Measurements from ENCODE around the gene PYURF.
"Not testable (repeated sequence)": the region's sequence is repeated elsewhere in the genome, so short reads cannot be mapped to it uniquely, and the experiment has no call there.

PYURF gene, protein sequence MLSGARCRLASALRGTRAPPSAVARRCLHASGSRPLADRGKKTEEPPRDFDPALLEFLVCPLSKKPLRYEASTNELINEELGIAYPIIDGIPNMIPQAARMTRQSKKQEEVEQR

DNA sequence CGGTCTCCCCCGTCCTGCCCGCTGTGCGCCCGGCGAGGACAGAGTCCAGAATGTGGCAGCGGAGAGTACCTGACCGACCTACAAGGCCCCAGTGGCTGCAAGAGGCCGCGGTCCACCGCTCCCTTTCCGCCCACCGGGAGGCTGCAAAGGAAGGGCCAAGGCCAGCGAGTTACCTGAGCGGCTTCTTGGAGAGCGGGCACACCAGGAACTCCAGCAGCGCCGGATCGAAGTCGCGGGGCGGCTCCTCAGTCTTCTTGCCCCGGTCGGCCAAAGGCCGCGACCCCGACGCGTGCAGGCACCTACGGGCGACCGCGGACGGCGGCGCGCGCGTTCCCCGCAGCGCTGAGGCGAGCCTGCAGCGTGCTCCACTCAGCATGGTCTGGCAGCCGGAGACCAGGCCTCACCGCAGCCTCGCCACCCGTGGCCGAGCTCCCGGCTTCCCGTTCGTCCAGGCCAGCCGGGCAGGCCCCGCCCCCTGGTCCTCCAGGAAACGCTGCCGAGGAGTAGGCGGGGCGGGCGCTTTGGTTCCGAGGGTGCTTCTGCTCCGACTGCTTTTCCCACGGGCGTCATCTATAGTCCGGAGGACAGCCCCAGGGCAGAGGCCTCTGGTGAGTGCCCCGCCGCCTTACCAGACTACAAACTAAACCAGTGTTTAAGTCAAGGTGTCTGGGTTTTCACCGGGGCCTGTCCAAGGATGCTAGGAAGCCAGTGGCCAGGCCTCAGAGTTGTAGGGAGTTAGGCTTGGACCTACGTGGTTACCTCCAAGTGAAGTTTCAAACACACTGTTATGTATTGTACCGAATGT, at the start of gene PYURF:
TSS of gene PYURF (minus strand) at position 452 of the 805 bp plus-strand sequence. CDS start at position 376, 76 bp downstream.
- TF ChIP-seq, protein P1, sequence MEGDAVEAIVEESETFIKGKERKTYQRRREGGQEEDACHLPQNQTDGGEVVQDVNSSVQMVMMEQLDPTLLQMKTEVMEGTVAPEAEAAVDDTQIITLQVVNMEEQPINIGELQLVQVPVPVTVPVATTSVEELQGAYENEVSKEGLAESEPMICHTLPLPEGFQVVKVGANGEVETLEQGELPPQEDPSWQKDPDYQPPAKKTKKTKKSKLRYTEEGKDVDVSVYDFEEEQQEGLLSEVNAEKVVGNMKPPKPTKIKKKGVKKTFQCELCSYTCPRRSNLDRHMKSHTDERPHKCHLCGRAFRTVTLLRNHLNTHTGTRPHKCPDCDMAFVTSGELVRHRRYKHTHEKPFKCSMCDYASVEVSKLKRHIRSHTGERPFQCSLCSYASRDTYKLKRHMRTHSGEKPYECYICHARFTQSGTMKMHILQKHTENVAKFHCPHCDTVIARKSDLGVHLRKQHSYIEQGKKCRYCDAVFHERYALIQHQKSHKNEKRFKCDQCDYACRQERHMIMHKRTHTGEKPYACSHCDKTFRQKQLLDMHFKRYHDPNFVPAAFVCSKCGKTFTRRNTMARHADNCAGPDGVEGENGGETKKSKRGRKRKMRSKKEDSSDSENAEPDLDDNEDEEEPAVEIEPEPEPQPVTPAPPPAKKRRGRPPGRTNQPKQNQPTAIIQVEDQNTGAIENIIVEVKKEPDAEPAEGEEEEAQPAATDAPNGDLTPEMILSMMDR (IDR thresholded peaks at IDR 0.05; ENCODE audit: borderline replicate concordance, control extremely low read depth, extremely low read depth, insufficient read depth, missing control alignments) = no peak
- DNase-seq (ENCODE audit: low spot score) = peak; percentile 89
- in situ Hi-C loops (cut with MboI; ENCODE audit: low sequenced_read_pairs, unreplicated experiment) = loop anchor here (25.0 kb wide), 2 partner anchors 486 to 661 kb away; no protein-coding TSS in a partner anchor

DNA sequence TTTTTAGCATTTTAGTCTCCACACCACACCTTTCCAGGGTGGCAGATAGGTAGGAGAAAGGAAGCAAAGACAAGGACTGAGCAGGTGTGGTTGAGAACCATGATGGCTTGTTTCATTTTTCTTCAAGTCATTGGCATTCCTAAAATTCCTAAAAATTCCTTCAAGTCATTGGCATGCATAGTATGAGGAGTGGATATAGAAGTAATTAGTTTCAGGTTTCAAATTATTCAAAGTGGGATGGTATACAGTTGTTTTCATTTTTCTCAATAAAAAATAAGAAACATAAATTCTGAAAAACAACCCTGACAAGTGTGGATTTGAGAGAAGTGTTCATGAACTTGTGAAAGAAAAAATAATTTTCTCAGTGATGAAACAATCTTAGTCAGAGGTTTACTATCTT, 46.4 kb upstream of the PYURF start:
- TF ChIP-seq, protein P1 (IDR thresholded peaks at IDR 0.05; ENCODE audit: borderline replicate concordance, control extremely low read depth, extremely low read depth, insufficient read depth, missing control alignments) = no peak
- DNase-seq (ENCODE audit: low spot score) = no peak
- in situ Hi-C loops (cut with MboI; ENCODE audit: low sequenced_read_pairs, unreplicated experiment) = no loop called here

DNA sequence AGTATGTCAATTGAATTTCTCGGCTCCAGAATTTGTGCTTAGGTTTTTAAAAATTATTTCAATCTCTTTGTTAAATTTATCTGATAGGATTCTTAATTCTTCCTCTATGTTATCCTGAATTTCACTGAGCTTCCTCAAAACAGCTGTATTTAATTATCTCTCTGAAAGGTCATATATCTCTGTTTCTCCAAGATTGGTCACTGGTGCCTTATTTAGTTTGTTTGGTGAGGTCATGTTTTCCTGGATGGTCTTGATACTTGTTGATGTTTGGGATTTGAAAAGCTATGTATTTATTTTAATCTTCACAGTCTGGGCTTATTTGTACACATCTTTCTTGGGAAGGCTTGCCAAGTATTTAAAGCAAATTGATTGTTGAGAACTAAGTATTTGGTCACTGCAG, 44.0 kb upstream of the PYURF start:
- no peak for DNase-seq (ENCODE audit: low spot score)
- TF ChIP-seq, protein P1 (IDR thresholded peaks at IDR 0.05; ENCODE audit: borderline replicate concordance, control extremely low read depth, extremely low read depth, insufficient read depth, missing control alignments) = no peak
- in situ Hi-C loops (cut with MboI; ENCODE audit: low sequenced_read_pairs, unreplicated experiment) = no loop called here

DNA sequence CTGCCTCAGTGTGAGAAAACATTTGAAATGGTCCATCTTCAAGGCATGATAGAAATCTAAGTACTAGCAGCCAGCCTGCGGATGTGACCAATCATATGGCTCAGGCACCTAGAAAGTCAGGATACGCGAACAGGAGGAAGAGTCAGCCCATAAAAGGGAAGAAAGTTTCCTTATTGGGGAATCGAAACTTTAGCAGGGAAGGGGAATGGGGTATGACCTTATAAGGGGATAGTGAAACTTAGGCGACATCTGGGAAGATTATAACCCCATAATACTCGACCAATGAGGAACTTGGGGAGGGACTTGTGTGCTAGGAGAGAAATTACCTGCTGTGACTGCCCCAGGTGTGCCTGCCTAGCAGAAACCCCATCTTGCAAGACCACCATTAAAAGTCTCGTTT, 26.2 kb upstream of the PYURF start:
- TF ChIP-seq, protein P1 (IDR thresholded peaks at IDR 0.05; ENCODE audit: borderline replicate concordance, control extremely low read depth, extremely low read depth, insufficient read depth, missing control alignments) = no peak
- no peak for DNase-seq (ENCODE audit: low spot score)
- in situ Hi-C loops (cut with MboI; ENCODE audit: low sequenced_read_pairs, unreplicated experiment) = loop anchor here (25.0 kb wide), 1 partner anchor 262 kb away; no protein-coding TSS in a partner anchor

DNA sequence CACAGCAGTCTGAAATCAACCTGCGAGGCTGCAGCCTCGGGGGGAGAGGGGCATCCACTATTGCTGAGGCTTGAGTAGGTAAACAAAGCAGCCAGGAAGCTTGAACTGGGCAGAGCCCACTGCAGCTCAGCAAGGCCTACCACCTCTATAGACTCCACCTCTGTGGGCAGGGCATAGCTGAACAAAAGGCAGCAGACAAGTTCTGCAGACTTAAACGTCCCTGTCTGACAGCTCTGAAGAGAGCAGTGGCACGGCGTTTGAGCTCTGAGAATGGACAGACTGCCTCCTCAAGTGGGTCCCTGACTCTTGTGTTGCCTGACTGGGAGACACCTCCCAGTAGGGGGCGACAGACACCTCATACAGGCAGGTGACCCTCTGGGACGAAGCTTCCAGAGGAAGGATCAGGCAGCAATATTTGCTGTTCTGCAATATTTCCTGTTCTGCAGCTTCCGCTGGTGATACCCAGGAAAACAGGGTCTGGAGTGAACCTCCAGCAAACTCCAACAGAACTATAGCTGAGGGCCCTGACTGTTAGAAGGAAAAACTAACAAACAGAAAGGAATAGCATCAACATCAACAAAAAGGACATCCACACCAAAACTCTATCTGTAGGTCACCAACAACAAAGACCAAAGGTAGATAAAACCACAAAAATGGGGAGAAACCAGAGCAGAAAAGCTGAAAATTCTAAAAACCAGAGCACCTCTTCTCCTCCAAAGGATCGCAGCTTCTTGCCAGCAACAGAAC, 15.9 kb upstream of the PYURF start:
- in situ Hi-C loops (cut with MboI; ENCODE audit: low sequenced_read_pairs, unreplicated experiment) = loop anchor here (5.0 to 25.0 kb wide), 3 partner anchors 118 to 485 kb away; no protein-coding TSS in a partner anchor
- TF ChIP-seq, protein P1 (IDR thresholded peaks at IDR 0.05; ENCODE audit: borderline replicate concordance, control extremely low read depth, extremely low read depth, insufficient read depth, missing control alignments) = peak; percentile 87
- not testable (repeated sequence) for DNase-seq (ENCODE audit: low spot score)

DNA sequence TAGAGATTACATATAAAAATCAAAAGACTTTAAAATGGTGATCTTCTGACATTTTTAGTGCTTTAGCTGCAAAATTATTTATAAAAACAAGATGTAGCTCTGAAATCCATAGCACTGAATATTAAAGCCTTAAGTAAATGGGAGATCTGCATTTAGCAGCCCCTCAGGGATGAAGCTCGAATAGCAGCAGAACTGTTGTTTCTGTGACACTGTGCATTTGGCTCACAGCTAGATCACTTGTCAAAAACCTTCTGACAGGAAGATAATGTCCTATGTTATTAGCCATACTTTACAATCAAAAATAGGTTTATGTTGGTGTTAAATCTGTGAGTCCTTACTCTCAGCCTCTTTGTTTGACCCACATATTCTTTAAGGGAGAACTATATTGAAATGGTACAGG, 14.1 kb upstream of the PYURF start:
- in situ Hi-C loops (cut with MboI; ENCODE audit: low sequenced_read_pairs, unreplicated experiment) = loop anchor here (5.0 to 25.0 kb wide), 3 partner anchors 120 to 487 kb away; no protein-coding TSS in a partner anchor
- TF ChIP-seq, protein P1 (IDR thresholded peaks at IDR 0.05; ENCODE audit: borderline replicate concordance, control extremely low read depth, extremely low read depth, insufficient read depth, missing control alignments) = no peak
- DNase-seq (ENCODE audit: low spot score) = no peak

Data from GM13976 (cell line).